Activated CD4-positive, alpha-beta T cell treated with anti-CD3 and anti-CD28 coated beads, Interleukin-2, amount 50 U/mL, for 16 hours (primary cell): Measurements from ENCODE around the gene MT1X.

Experiments
- DNase-seq: peaks from one replicate; pipeline ENCODE4 v3.0.0-alpha.2; 2020

Gene MT1X

DNA sequence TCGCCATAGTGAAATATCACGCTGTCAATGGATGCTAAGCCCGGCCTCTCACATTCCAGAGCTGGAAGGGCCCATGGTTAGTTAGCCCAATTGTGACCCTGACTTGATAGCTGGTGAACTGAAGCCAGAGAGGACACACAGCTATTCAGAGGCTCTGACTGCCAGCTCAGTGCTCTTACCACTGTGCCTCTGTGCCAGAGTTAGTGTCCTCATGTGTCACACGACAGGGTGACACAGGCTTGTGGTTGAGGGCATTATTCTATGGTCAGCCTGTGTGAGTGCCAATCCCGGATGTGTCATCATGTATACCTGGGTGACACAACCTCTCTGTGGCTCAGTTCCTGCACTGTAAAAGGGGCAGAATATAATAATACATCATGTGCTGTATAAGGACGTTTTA lies 2.5 kb upstream of the MT1X start:
- peak; percentile 47 for DNase-seq

- no peak for DNase-seq
These were observed 580 bp downstream of the MT1X start for GRCh38 chr16:56682703-56683397.

DNA sequence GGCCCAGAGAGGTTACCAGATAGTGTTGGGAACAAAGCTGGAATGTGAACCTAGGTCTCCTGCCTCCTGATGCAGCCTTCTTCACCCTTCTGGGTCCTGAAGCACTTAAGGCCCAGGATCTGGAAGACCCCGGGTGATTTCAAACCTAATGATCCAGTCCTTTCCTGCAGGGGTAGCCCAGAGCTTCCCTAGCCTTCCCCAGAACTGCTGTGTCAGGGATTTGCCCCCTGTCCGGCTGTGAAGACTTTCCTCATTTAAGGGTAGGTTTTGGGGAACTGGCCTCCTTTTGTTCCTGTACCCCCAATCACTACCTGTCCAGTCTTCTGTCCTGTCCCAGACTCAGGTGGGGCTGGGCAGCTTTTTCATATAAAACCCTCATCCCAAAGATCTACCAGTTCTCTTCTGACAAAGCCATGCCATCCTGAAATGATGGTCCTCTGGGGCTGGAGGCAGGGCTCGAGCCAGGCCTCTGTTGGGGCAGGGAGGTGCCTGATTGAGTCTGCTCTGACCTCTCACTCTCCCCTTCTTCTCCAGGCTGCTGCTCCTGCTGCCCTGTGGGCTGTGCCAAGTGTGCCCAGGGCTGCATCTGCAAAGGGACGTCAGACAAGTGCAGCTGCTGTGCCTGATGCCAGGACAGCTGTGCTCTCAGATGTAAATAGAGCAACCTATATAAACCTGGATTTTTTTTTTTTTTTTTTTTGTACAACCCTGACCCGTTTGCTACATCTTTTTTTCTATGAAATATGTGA lies 1.3 kb downstream of the MT1X start:
- no peak for DNase-seq

GRCh38 chr16:56684256-56684925 lies 2.1 kb downstream of the MT1X start:
- DNase-seq, result no peak

DNA sequence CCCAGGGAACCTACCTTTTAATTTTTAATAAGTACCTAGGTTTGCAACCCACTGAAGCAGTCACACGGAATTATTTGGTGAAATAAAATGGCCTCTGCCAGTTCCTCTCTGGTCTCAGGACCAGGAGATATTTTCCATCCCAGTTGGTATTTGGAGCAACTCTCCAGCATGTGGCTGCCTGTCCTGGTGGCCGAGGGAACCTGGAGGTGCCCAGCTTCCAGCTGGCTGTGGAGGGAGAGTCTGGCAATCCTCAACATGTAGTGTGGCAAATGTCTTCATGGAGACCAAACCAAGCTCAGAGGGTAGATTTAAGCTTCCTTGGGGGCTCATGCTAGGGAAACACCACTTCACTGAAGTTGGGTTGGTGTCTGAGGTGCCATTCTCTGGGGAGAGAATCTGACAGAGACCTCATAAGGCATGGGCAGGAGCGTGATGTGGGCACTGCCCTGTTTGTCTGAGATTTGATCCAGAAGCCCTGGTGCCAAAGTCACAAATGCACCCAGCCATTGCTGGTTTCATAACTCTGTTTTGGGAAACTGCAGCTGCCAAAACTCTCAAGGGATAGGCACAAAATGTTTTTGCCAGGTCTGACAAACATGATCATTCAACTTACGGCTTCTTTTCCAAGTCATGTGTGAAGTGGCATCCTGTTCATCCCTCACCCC lies 2.8 kb downstream of the MT1X start:
- no peak for DNase-seq

DNA sequence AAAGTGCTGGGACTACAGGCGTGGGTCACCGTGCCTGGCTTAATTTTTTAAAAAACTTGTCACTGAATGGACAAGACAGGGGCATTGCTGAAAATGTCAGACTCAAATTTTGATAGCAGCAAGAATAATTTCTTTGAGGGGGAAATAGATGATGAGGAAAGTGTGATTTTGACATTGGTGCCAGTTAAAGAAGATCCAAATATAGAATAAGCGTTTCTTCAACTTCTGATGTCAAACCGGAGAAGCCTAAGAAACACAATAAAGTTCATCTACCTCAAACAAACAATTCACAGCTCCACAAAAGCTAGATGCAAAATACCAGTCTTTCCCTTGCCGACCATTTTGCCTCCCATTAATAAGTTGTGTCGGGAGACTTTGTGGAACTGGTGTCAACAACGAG lies 4.5 kb downstream of the MT1X start:
- DNase-seq, result no peak

- DNase-seq, result no peak
These were observed 6.5 kb downstream of the MT1X start for GRCh38 chr16:56688762-56689161.

DNA sequence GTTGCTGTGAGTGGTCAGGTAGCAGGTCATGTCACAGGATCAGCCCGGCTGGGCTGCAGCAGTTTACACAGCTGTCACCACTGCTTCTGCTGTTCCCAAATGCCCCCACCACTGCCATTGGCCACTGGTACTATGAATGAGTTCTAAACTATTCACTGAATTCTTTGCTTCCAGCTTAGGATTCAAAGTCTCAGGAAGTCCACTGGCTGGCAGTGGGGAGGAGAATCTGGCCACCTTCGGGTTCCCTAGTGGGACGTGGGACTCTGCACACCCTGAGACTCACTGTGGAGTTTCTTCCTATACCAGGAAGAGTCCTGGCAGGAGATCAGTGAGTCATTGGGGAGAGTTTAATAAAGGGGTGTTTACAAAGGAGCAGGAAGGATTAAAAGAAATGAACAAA lies 6.9 kb downstream of the MT1X start:
- DNase-seq, result no peak

GRCh38 chr16:56690420-56691122 lies 8.3 kb downstream of the MT1X start:
- no peak for DNase-seq

DNA sequence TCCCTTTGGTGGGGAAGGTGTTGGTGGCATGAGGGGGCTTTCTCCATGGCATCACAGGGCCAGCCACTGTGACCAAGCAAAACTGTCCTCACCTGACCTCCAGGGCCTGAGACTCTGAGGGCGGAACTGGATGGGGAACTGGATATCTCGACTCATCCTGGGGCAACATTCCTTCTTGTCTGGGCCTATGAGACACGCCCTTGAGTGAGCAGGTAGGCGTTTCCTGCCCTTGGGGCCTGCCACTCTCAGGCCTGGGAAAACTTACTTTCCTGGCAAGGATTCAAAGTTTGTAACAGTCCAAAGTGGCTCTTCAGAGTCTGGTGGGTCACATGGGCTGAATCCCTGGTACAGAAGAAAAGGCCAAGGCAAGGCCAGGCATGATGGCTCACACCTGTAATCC lies 9.6 kb downstream of the MT1X start:
- DNase-seq, result no peak

DNA sequence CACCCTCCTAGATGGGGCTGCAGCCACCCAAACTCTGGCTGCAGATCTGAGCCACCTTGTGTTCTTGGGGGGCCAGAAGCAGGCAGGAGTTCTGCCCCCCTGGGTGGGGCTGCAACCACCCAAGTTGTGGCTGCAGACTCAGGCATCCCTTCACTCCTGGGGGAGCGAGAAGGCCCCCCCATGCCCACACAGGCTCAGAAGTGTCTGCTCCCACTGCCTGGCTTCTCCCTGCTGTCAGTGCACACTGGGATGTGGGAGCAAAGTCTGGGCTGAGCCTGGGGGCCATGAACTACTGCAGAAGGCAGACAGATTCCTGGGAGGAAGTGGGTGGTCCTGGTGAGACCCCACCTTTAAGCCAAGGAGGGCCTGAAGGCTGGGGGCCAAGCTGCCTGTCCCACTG lies 13.0 kb downstream of the MT1X start:
- DNase-seq, result no peak

GRCh38 chr16:56697456-56698155 lies 15.3 kb downstream of the MT1X start:
- no peak for DNase-seq

DNA sequence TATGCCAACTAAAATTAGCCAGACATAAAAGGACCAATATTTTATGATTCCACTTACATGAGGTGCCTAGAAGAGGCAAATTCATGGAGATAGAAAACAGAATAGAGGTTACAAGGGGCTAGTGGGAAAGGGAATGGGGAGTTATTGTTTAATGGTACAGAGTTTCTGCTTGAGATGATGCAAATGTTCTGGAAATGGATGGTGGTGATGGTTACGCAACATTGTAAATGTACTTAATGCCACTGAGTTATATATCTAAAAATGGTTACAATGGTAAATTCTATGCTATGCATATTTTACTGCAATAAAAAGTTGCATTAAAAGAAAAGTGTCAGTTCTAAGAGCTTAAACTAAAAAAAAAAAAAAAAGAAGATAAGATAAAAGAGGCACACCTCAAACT lies 17.9 kb downstream of the MT1X start:
- no peak for DNase-seq

GRCh38 chr16:56700631-56701030 lies 18.4 kb downstream of the MT1X start:
- no peak for DNase-seq

GRCh38 chr16:56701534-56701933 lies 19.3 kb downstream of the MT1X start:
- DNase-seq, result no peak

DNA sequence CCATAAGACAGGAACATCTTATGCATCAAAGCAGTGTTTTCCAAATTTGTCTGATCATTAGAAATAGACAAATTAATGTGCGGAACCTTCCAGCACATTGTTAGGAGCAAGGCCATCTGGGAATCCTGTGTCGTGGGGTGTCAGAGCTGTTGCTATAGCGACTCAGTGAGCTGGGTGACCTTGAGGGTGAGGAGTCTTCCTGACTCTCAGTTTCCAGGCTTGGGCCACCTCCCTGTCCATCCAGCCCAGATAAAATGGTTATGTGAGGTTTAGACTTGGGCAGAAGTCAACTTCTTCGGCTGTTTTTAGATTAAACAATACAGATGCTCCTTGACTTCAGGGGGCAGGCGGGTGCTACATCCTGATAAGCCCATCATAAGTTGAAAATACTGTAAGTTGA lies 20.6 kb downstream of the MT1X start:
- DNase-seq, result no peak

DNA sequence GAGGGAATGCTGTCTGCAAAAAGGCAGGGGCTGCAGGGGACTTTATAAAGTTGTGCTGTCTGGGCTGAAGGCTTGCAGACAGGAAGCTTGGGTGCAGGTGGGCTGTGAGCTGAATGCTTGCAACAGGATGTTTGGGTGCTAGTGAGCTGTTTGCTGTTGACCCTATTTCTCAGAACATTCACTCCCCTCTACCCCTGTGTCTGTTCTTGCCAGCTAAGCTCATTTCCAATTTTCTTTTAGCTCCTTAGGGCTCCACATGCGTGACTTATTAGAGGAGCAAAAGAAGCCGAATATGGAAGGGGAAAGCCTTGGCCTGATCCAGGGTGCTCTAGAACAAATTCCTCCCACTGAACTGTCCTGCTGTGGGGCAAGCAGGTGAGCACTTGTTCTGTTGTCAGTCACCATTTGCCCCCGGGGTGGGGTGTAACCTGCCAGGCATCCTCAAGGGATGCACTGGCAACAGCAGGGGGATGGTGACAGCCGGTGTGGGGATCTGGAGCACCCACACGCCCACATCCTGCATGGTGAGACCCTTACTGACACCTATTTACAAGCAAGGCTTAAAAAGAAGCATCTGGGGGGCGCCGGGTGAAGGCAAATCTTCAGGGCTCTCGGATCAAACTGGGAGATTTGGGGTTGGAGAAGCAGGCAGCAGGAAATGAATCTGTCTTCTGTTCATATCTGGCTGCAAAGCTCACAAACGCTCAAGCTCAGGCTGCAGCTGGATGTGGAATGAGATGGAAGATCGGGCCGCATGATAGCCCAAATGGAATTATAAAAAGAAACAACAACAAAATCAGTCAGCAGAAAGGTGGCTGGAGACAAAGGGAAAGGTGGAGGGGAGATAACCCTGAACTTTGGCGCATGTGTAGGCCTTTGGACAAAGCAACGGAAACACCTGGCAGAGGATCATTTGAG lies 26.5 kb downstream of the MT1X start:
- DNase-seq, result no peak

DNA sequence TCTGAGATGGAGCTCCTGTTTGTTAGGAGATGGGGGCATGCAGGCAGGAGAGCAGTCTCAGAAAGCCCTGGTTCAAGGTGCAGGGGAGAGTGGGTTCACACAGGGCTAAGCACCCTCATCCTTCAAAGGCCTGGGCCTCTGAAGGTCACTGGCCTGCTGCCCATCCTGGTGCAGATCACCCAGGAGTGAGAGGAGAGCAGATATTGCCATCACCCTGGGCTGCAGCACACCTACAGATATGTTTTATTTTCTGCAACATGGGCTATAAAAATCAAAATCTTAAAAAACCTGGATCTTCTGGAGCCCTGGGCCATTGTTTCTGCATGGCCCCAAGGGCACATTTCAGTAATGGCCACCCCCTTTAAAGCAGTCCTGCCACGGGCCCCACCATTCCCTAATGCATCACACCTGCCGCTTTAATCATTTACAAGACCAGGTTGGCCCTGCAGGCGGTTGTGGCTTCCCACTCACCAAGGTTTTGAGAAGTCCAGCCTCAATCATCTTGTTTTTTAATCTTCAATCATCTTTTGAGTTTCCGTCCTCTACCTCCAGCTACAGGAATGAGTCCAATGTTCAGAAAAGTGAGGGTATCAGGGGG lies 27.3 kb downstream of the MT1X start:
- no peak for DNase-seq

GRCh38 chr16:56710181-56710737 lies 28.0 kb downstream of the MT1X start:
- DNase-seq, result no peak

- no peak for DNase-seq
These were observed 29.6 kb downstream of the MT1X start for GRCh38 chr16:56711862-56712261.
